Measurements from ENCODE around the gene FAM120B.

The FAM120B gene

DNA sequence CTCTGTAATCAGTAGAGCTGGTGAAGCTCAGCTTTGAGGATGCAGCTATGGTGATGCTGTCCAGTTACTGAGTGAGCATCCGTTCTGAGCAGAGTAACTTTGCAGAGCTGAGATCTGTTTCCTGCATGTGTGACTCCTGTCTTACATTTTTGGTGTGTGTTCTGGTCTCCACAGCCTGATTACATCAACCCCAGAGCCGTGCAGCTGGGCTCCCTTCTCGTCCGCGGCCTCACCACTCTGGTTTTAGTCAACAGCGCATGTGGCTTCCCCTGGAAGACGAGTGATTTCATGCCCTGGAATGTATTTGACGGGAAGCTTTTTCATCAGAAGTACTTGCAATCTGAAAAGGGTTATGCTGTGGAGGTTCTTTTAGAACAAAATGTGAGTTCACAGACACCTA, 81.6 kb downstream of the FAM120B start:
- Histone ChIP-seq H3K4me3 (ENCODE audit: low read depth in 1 of 2, low read length in 2 of 2) (no peak overlapping the region), H3K9ac (ENCODE audit: low read depth, low read length) (no peak overlapping the region), H3K36me3 (ENCODE audit: insufficient read depth, low read length) (peaks cover 37% of the 10 kb centered on the region), H4K20me1 (ENCODE audit: insufficient read depth, low read length) (no peaks in the 10 kb centered on the region; the same call in 1 of the 2 replicates), H3K79me2 (ENCODE audit: insufficient read depth, low read length) (no peaks in the 10 kb centered on the region), H3K27me3 (ENCODE audit: insufficient read depth, low read length, poor library complexity) (no peaks in the 10 kb centered on the region), H2AFZ (ENCODE audit: low read depth, low read length) (no peak overlapping the region), H3K4me1 (ENCODE audit: insufficient read depth, low read length) (no peaks in the 10 kb centered on the region), H3K4me2 (ENCODE audit: insufficient read depth, low read length) (no peak overlapping the region), H3K9me3 (ENCODE audit: insufficient read depth, low read length, severe bottlenecking) (no peaks in the 10 kb centered on the region), H3K27ac (ENCODE audit: low read length) (no peak overlapping the region)
- no peak for ATAC-seq (ENCODE audit: insufficient read depth, low read depth)
- TF ChIP-seq, protein P1, sequence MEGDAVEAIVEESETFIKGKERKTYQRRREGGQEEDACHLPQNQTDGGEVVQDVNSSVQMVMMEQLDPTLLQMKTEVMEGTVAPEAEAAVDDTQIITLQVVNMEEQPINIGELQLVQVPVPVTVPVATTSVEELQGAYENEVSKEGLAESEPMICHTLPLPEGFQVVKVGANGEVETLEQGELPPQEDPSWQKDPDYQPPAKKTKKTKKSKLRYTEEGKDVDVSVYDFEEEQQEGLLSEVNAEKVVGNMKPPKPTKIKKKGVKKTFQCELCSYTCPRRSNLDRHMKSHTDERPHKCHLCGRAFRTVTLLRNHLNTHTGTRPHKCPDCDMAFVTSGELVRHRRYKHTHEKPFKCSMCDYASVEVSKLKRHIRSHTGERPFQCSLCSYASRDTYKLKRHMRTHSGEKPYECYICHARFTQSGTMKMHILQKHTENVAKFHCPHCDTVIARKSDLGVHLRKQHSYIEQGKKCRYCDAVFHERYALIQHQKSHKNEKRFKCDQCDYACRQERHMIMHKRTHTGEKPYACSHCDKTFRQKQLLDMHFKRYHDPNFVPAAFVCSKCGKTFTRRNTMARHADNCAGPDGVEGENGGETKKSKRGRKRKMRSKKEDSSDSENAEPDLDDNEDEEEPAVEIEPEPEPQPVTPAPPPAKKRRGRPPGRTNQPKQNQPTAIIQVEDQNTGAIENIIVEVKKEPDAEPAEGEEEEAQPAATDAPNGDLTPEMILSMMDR (IDR thresholded peaks at IDR 0.05; ENCODE audit: borderline replicate concordance, extremely low read depth, low read length, poor library complexity, severe bottlenecking), result no peak
- TF ChIP-seq EZH2 (IDR thresholded peaks at IDR 0.05; ENCODE audit: borderline replicate concordance, low read depth, low read length, severe bottlenecking), result no peak
- no peak for DNase-seq

DNA sequence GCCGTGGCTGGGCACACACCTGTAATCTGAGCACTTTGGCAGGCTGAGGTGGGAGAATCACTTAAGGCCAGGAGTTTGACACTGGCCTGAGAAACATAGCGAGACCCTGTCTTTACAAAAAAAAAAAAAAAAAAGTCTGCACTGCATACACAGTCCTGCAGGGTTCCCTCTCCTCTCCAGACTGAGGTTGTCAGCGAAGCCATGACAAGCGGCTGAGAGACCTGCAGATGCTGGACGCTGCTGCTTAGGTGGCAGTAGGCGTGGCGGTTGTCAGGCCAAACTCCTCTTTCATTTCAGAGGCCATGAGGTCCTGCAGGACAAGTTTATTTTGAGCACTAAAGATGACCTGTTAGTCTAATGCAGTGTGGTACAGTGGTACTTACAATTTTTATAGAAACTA, 86.5 kb downstream of the FAM120B start:
- ATAC-seq (ENCODE audit: insufficient read depth, low read depth) (no peak), DNase-seq (no peak)
- TF ChIP-seq, protein P1 (IDR thresholded peaks at IDR 0.05; ENCODE audit: borderline replicate concordance, extremely low read depth, low read length, poor library complexity, severe bottlenecking), result no peak
- no peak for TF ChIP-seq EZH2 (IDR thresholded peaks at IDR 0.05; ENCODE audit: borderline replicate concordance, low read depth, low read length, severe bottlenecking)
- no peak overlapping the region for H2AFZ ChIP-seq (ENCODE audit: low read depth, low read length)
- H3K4me3 ChIP-seq (ENCODE audit: low read depth in 1 of 2, low read length in 2 of 2), result no peak overlapping the region
- H4K20me1 ChIP-seq (ENCODE audit: insufficient read depth, low read length), result no peaks in the 10 kb centered on the region; the same call in 1 of the 2 replicates
- H3K36me3 ChIP-seq (ENCODE audit: insufficient read depth, low read length), result peaks cover 81% of the 10 kb centered on the region
- no peak overlapping the region for H3K27ac ChIP-seq (ENCODE audit: low read length)
- no peaks in the 10 kb centered on the region for H3K27me3 ChIP-seq (ENCODE audit: insufficient read depth, low read length, poor library complexity)
- H3K79me2 ChIP-seq (ENCODE audit: insufficient read depth, low read length), result no peaks in the 10 kb centered on the region
- no peaks in the 10 kb centered on the region for H3K4me1 ChIP-seq (ENCODE audit: insufficient read depth, low read length)
- H3K9me3 ChIP-seq (ENCODE audit: insufficient read depth, low read length, severe bottlenecking), result no peaks in the 10 kb centered on the region
- H3K9ac ChIP-seq (ENCODE audit: low read depth, low read length), result no peak overlapping the region
- no peak overlapping the region for H3K4me2 ChIP-seq (ENCODE audit: insufficient read depth, low read length)

DNA sequence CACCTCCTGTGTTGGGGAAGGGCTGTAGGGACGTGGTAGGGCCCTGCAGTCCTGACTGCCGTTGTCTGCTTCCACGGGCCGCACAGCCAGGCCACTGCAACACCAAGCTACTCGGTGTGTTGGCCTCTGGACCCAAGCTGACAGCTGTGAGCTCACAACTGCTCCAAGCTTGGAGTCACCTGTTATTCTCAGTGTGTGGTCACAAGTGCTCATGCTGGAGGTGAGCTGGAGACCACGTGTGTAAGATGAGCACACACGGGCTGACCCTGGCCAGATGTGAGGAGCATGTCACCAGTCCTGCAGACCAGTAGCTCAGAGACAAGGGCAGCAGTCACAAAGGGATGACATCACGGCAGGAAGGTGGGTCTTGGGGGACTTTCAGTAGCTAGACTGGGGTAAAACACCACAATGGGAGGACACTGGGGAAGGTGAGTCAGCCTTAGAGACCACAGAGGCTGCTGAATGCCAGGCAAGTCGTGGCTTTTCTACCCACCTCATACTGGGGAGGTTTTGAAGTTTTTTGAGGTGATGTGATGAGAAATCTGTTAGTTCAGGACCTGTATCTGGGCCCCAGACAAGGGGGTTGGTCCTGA, 87.3 kb downstream of the FAM120B start:
- peaks cover 75% of the 10 kb centered on the region for H3K36me3 ChIP-seq (ENCODE audit: insufficient read depth, low read length)
- TF ChIP-seq, protein P1 (IDR thresholded peaks at IDR 0.05; ENCODE audit: borderline replicate concordance, extremely low read depth, low read length, poor library complexity, severe bottlenecking), result no peak
- TF ChIP-seq EZH2 (IDR thresholded peaks at IDR 0.05; ENCODE audit: borderline replicate concordance, low read depth, low read length, severe bottlenecking), result no peak

More for the DNA sequence above, 87.3 kb downstream of the FAM120B start:
- Histone ChIP-seq H3K9me3 (ENCODE audit: insufficient read depth, low read length, severe bottlenecking) (no peaks in the 10 kb centered on the region), H3K79me2 (ENCODE audit: insufficient read depth, low read length) (no peaks in the 10 kb centered on the region), H3K27ac (ENCODE audit: low read length) (no peak overlapping the region), H3K4me1 (ENCODE audit: insufficient read depth, low read length) (no peaks in the 10 kb centered on the region), H4K20me1 (ENCODE audit: insufficient read depth, low read length) (no peaks in the 10 kb centered on the region; the same call in 1 of the 2 replicates), H3K4me2 (ENCODE audit: insufficient read depth, low read length) (no peak overlapping the region), H2AFZ (ENCODE audit: low read depth, low read length) (no peak overlapping the region), H3K4me3 (ENCODE audit: low read depth in 1 of 2, low read length in 2 of 2) (no peak overlapping the region), H3K27me3 (ENCODE audit: insufficient read depth, low read length, poor library complexity) (no peaks in the 10 kb centered on the region), H3K9ac (ENCODE audit: low read depth, low read length) (no peak overlapping the region)
- DNase-seq, result no peak
- no peak for ATAC-seq (ENCODE audit: insufficient read depth, low read depth)
